ENCODE measurements around the gene PRPF38A.

DNA sequence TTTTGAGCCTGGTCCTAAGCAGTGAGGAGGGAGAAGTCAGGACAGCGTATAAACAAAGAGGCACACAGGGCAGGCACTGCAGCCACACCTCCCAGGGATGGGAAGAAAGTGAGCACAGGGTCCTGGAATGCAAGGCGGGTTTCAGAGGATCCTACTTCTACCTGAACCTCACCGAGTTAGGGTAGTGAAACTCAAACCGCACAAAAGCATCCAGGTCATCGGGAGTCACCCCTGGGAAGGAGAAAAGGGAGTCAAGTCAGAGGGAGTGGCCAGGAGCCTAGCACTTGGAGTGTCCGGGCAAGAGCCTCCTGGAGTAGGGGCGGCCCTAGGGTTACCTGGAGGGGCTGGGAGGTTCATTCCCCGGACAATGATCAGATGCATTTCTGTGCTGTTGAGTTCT is 49.0 kb upstream of the PRPF38A start:
- TF ChIP-seq, protein P1, sequence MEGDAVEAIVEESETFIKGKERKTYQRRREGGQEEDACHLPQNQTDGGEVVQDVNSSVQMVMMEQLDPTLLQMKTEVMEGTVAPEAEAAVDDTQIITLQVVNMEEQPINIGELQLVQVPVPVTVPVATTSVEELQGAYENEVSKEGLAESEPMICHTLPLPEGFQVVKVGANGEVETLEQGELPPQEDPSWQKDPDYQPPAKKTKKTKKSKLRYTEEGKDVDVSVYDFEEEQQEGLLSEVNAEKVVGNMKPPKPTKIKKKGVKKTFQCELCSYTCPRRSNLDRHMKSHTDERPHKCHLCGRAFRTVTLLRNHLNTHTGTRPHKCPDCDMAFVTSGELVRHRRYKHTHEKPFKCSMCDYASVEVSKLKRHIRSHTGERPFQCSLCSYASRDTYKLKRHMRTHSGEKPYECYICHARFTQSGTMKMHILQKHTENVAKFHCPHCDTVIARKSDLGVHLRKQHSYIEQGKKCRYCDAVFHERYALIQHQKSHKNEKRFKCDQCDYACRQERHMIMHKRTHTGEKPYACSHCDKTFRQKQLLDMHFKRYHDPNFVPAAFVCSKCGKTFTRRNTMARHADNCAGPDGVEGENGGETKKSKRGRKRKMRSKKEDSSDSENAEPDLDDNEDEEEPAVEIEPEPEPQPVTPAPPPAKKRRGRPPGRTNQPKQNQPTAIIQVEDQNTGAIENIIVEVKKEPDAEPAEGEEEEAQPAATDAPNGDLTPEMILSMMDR (IDR thresholded peaks at IDR 0.05), result no peak
- TF ChIP-seq, protein P2, sequence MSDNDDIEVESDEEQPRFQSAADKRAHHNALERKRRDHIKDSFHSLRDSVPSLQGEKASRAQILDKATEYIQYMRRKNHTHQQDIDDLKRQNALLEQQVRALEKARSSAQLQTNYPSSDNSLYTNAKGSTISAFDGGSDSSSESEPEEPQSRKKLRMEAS (CRISPR knock-in tag; IDR thresholded peaks at IDR 0.05), result no peak
- TF ChIP-seq, protein P3, sequence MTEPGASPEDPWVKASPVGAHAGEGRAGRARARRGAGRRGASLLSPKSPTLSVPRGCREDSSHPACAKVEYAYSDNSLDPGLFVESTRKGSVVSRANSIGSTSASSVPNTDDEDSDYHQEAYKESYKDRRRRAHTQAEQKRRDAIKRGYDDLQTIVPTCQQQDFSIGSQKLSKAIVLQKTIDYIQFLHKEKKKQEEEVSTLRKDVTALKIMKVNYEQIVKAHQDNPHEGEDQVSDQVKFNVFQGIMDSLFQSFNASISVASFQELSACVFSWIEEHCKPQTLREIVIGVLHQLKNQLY (CRISPR knock-in tag; IDR thresholded peaks at IDR 0.05), result no peak
- TF ChIP-seq, protein P4, sequence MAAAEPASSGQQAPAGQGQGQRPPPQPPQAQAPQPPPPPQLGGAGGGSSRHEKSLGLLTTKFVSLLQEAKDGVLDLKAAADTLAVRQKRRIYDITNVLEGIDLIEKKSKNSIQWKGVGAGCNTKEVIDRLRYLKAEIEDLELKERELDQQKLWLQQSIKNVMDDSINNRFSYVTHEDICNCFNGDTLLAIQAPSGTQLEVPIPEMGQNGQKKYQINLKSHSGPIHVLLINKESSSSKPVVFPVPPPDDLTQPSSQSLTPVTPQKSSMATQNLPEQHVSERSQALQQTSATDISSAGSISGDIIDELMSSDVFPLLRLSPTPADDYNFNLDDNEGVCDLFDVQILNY (CRISPR knock-in tag; IDR thresholded peaks at IDR 0.05), result no peak
- TF ChIP-seq IRF2 (CRISPR knock-in tag; IDR thresholded peaks at IDR 0.05; ENCODE audit: borderline replicate concordance, low read depth), result no peak
- no peak for TF ChIP-seq NR3C1 (CRISPR knock-in tag; conservative IDR thresholded peaks at IDR 0.05; ENCODE audit: low read depth)
- TF ChIP-seq, protein P5, sequence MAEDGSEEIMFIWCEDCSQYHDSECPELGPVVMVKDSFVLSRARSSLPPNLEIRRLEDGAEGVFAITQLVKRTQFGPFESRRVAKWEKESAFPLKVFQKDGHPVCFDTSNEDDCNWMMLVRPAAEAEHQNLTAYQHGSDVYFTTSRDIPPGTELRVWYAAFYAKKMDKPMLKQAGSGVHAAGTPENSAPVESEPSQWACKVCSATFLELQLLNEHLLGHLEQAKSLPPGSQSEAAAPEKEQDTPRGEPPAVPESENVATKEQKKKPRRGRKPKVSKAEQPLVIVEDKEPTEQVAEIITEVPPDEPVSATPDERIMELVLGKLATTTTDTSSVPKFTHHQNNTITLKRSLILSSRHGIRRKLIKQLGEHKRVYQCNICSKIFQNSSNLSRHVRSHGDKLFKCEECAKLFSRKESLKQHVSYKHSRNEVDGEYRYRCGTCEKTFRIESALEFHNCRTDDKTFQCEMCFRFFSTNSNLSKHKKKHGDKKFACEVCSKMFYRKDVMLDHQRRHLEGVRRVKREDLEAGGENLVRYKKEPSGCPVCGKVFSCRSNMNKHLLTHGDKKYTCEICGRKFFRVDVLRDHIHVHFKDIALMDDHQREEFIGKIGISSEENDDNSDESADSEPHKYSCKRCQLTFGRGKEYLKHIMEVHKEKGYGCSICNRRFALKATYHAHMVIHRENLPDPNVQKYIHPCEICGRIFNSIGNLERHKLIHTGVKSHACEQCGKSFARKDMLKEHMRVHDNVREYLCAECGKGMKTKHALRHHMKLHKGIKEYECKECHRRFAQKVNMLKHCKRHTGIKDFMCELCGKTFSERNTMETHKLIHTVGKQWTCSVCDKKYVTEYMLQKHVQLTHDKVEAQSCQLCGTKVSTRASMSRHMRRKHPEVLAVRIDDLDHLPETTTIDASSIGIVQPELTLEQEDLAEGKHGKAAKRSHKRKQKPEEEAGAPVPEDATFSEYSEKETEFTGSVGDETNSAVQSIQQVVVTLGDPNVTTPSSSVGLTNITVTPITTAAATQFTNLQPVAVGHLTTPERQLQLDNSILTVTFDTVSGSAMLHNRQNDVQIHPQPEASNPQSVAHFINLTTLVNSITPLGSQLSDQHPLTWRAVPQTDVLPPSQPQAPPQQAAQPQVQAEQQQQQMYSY (CRISPR knock-in tag; IDR thresholded peaks at IDR 0.05), result no peak
- no peak for TF ChIP-seq TEAD4 (CRISPR knock-in tag; IDR thresholded peaks at IDR 0.05)
- TF ChIP-seq, protein P6, sequence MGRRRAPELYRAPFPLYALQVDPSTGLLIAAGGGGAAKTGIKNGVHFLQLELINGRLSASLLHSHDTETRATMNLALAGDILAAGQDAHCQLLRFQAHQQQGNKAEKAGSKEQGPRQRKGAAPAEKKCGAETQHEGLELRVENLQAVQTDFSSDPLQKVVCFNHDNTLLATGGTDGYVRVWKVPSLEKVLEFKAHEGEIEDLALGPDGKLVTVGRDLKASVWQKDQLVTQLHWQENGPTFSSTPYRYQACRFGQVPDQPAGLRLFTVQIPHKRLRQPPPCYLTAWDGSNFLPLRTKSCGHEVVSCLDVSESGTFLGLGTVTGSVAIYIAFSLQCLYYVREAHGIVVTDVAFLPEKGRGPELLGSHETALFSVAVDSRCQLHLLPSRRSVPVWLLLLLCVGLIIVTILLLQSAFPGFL (CRISPR knock-in tag; IDR thresholded peaks at IDR 0.05; ENCODE audit: borderline replicate concordance), result no peak
- TF ChIP-seq CBFB (CRISPR knock-in tag; IDR thresholded peaks at IDR 0.05; ENCODE audit: low read depth), result no peak
- no peak for TF ChIP-seq CREM (CRISPR knock-in tag; IDR thresholded peaks at IDR 0.05)
- TF ChIP-seq, protein P7, sequence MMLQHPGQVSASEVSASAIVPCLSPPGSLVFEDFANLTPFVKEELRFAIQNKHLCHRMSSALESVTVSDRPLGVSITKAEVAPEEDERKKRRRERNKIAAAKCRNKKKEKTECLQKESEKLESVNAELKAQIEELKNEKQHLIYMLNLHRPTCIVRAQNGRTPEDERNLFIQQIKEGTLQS (CRISPR knock-in tag; conservative IDR thresholded peaks at IDR 0.05), result no peak
- TF ChIP-seq ZNF121 (CRISPR knock-in tag; IDR thresholded peaks at IDR 0.05), result no peak
